Left renal cortex interstitium (tissue), 4 donors: Measurements from ENCODE around the gene NUF2. TPM values are rescaled to one million over a fixed set of nuclear protein-coding genes. Genes with fewer than 3 reads are reported as not detected.
"Not testable (repeated sequence)": the region's sequence is repeated elsewhere in the genome, so short reads cannot be mapped to it uniquely, and the experiment has no call there.

Experiments
- DNase-seq, 4 donors: peaks; one replicate each; pipeline ENCODE4 v3.0.0-alpha.2; 2013; ENCODE audit warnings: low read depth in 4 of 4, low spot score in 2 of 4, missing footprints in 1 of 4
- polyA plus RNA-seq, 4 donors: library from polyadenylated mRNA; unstranded; fragments of 120-200 nt; gene quantifications; one replicate each; pipeline ENCODE4 v1.2.1, GENCODE V29; 2013; ENCODE audit not compliant: insufficient read length in 4 of 4

The NUF2 gene
- 10 to 100 TPM; 26.5 to 31.0 (median 27.6) TPM for polyA plus RNA-seq

DNA sequence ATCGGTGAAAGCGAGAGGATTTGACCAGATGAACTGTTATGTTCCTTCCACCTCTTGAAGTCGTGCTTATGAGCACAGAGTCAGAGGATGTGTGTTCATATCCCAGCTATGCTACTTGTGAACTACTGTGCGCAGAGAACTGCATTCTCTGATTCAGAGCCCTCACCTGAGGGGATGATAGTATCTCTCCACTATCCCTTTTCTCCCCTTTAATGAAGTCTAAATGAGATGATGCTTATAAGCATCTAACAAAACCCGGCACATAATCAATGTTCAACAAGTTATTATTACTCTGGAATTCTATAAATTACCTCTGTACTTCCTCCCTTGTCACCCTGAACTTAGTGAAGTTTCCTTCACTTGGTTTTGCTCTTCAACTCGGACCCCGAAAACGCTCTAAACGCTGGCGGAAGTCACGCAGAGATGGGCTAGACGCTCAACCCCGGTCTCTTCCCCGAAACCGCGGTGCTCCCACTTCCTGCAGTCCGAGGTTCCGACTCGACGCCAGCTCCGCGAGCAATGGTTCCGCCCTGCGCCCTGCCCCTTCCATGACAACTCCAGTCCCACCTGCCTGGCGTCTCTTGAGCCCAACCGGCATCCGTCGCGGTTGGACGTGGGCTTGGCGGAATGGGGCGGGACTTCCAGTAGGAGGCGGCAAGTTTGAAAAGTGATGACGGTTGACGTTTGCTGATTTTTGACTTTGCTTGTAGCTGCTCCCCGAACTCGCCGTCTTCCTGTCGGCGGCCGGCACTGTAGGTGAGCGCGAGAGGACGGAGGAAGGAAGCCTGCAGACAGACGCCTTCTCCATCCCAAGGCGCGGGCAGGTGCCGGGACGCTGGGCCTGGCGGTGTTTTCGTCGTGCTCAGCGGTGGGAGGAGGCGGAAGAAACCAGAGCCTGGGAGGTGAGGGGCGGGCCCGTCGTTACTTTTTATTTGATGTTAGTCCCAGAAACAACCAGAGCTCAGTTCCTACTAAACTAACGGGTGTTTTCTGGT is at the start of gene NUF2:
Gene NUF2 (plus strand): TSS at position 644 of the 995 bp plus-strand sequence. CDS start 4,098 bp downstream, outside the sequence.
- peak; percentile 87 to 98 (median 94) for DNase-seq

DNA sequence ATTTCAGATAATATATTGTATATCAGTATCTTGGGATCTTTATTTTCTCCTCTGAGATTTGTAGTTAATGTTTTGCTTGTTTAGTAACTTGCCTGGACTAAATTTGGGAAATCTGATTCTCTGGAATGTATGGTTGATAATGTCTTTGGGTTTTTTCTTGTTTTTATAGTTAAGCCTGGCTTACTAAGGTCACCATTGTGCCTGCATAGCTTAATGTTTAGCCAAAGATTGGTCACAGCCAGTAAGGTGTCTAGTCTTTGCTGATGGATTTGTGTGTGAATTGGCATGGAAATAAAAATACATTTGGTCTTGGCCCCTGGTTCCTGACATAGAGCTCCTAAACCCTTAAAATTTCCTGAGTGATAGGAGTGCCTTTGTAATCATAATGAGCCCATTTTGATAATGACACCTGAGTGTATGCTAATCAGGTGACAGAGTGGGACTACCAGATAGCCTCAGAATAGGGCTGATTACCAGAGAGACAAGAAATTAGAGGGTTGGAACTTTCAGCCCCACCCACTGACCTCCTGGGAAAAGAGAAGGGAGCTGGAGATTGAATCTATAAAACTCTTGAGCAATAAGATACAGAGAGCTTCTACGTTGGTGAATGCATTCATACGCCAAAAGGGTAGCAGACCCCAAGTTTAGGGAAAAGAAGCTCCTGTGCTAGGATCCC is 47.9 kb upstream of the NUF2 start:
- DNase-seq = peak in 2 of 4 donors; percentile 2 to 15

- DNase-seq = no peak
Measured at GRCh38 chr1:163275222-163275621, 46.5 kb upstream of the NUF2 start.

DNA sequence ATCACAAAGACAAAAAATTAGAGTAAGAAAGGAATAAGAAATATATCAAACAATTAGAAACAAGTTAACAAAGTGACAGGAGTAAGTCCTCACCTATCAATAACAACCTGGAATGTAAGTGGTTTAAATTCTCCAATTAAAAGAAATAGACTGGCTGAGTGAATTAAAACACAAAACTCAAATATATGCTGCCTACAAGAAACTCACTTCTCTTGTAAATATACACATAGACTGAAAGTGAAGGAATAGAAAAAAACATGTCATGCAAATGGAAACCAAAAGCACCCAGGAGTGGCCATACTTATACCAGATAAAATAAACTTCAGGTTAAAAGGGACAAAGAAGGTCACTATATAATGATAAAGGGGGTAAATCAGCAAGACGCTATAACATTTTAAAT is 43.2 kb upstream of the NUF2 start:
- DNase-seq = no peak

GRCh38 chr1:163284867-163285266 is 36.9 kb upstream of the NUF2 start:
- not testable (repeated sequence) for DNase-seq

DNA sequence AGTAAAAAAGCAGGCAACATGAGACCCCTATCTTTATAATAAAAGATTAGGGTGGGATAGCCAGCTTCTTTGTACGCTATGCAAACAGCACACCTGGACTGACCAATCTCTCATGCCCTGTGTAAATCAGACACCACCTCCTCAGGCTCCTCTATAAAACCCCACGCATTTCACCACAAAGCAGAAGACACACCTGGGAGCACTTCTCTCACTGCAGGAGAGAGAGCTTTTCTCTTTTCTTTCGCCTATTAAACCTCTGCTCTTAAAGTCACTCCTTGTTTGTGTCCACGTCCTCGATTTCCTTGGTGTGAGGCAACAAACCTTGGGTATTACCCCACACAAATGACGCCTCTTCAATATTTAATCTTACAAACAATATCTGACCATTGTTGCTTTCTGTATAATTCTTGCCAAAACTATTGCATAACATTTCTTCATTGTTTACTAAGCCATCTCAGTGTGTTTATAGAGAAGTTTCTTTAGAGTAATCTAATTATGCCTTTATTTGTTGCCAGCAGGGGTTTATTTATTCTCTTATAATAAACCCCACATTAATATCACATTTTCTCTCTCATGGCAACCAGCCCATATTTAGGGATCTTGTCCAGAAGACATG is 31.6 kb upstream of the NUF2 start:
- DNase-seq = no peak

- DNase-seq = no peak
Measured at GRCh38 chr1:163291461-163291860, 30.3 kb upstream of the NUF2 start.

DNA sequence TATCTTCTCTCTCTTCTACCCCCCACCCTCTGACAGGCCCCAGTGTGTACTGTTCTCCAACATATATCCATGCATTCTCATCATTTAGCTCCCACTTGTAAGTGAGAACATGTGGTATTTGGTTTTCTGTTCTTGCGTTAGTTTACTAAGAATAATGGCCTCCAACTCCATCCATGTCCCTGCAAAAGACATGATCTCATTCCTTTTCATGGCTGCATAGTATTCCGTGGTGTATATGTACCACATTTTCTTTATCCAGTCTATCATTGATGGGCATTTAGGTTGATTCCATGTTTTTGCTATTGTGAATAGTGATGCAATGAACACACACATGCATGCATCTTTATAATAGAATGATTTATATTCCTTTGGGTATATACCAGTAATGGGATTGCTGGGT is 29.6 kb upstream of the NUF2 start:
- DNase-seq = not testable (repeated sequence)

- not testable (repeated sequence) for DNase-seq
Measured at GRCh38 chr1:163293497-163293896, 28.3 kb upstream of the NUF2 start.

GRCh38 chr1:163295949-163296348 is 25.8 kb upstream of the NUF2 start:
- DNase-seq = no peak

GRCh38 chr1:163296504-163297263 is 25.1 kb upstream of the NUF2 start:
- no peak for DNase-seq

DNA sequence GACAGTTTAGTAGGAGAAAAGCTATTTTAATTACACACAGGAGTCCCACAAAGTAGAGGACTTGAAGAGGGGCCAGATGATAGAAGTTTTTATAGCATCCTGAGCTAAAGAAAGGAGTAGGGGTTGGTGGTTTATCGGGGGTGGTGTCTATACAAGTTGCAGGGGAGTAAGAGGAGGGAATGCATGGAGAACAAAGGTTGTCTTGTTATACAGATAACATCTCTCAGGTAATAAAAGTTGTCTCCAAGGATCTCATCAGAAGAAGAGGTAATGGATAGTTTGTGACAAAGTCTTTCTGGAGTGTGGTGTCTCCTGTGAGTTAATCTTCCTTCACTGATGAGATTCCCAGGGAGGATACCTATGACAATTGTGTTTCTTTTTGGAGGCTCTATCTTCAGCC is 23.4 kb upstream of the NUF2 start:
- no peak for DNase-seq

DNA sequence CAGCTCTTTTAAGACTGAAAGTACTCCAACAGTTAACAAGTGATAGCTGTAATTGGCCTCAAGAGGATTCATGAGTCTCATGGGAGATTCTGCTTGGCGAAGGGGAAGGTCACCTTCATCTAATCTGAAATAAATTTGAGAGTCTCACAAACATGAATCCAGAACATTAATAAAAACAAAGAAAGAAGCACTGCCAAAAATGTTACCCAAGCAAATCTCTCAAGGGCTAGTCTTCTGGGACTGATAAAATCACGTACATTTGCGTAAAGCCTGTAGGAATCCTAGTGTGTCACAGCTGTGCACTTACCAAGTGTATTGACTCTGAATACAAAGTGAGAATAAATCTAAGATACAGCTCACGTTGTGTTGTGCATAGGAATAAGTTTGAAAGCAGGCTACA is 21.2 kb upstream of the NUF2 start:
- DNase-seq = no peak

DNA sequence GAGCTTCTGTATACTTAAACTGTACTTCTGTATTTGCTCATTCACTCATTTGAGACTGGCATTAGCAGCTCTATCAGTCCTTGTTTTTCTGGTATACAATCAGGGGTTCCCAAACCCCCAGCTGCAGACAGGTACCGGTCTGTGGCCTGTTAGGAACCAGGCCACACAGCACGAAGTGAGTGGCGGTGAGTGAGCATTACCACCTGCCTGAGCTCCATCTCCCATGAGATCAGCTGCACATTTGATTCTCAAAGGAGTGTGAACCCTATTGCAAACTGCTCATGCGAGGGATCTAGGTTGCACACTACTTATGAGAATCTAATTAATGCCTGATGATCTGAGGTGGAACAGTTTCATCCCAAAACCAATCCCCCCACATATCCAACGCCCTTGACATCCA is 18.2 kb upstream of the NUF2 start:
- DNase-seq = no peak

GRCh38 chr1:163305441-163305840 is 16.3 kb upstream of the NUF2 start:
- no peak for DNase-seq

DNA sequence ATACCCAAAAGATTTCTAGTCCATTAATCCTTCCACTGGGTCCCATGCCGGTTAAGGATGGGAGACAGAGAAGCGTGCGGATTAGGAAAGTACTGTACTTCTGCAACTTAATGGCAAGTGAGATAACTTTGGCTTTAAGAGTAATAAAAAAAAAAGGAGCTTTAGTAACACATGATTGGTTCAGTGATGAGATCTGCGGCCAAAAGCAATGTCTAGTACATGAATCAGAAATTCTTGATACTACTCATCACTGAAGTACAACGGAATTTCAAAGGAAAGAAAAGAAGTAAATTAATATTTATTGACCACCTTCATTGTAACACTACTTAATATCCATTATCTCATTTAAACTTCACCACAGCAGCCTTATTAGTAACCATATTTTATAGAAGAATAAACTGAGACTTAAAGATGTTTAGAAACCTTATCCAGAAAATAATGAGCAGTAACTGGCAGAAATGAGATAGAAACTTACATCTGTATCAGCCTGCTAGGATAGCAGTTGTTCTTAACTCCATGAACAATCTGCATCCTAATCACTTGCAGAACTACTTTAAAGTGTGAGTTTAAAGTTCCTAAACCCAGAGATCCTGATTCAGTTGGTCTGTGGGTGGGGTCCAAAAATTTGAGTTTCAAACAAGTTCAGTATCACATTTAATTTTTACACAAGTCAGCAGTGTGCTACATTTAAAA is 14.1 kb upstream of the NUF2 start:
- no peak for DNase-seq

GRCh38 chr1:163308811-163309210 is 12.9 kb upstream of the NUF2 start:
- no peak for DNase-seq

GRCh38 chr1:163315773-163316374 is 5.9 kb upstream of the NUF2 start:
- no peak for DNase-seq

DNA sequence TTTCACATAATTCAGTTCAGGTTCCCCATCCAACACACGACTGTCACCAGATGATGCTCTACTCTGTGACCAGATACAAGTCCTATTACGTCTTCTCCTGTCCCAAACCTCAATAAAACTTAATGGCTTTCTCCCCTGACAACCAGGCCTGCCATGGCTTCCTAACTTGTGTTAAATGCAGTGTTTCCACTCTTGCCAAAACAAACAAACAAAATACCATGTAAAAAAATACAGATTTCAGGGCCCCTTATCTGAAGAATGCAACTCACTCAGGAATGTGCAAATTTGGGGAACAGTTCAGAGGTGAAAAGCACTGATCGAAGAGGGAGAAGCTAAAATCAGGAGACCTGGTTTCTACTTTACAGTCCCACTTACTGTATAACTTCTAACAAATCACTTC is 863 bp upstream of the NUF2 start:
- DNase-seq = no peak
